Heart left ventricle (tissue), 16 donors: ENCODE results near the gene ANO4. TPM values are rescaled to one million over a fixed set of nuclear protein-coding genes. Genes with fewer than 3 reads are reported as not detected.
A peak's percentile ranks its signal among the peaks of the same experiment; 100 is the strongest.
"Not testable (repeated sequence)": the region's sequence is repeated elsewhere in the genome, so short reads cannot be mapped to it uniquely, and the experiment has no call there.

Experiments used
- ATAC-seq, 4 donors: fragments of 200-7000 bp; cut with Tn5 transposase; one replicate each; pipeline ENCODE4 v1.9.1; 2020 to 2022; ENCODE audit warnings: moderate library complexity in 4 of 4, mild to moderate bottlenecking in 3 of 4, moderate number of reproducible peaks in 1 of 4
- DNase-seq, 5 donors: peaks; one replicate each; pipeline ENCODE4 v3.0.0-alpha.2; 2020
- H3K27ac ChIP-seq, 12 donors: fragments of 200-600 bp; sonication (generic) in 4 of 12; one replicate each; pipeline versions ENCODE4 v1.5.0 to v1.8.0; 2016 to 2022; ENCODE audit warnings: mild to moderate bottlenecking in 2 of 12
- H3K27me3 ChIP-seq, 9 donors: fragments of 200-600 bp; sonication (generic) in 2 of 9; one replicate each; pipeline versions ENCODE4 v1.5.1 to v1.8.0; 2016 to 2022; ENCODE audit warnings: mild to moderate bottlenecking in 3 of 9
- H3K36me3 ChIP-seq, 9 donors: fragments of 200-600 bp; sonication (generic) in 2 of 9; one replicate each; pipeline versions ENCODE4 v1.5.0 to v1.8.0; 2018 to 2022; ENCODE audit warnings: mild to moderate bottlenecking in 2 of 9
- H3K4me1 ChIP-seq, 12 donors: fragments of 200-600 bp; sonication (generic) in 4 of 12; one replicate each; pipeline versions ENCODE4 v1.5.0 to v1.8.0; 2016 to 2022; ENCODE audit warnings: mild to moderate bottlenecking in 3 of 12
- H3K4me3 ChIP-seq, 12 donors: fragments of 200-600 bp; sonication (generic) in 4 of 12; one replicate each; pipeline versions ENCODE4 v1.5.0 to v1.8.0; 2017 to 2022; ENCODE audit warnings: mild to moderate bottlenecking in 9 of 12, moderate library complexity in 4 of 12
- H3K9me3 ChIP-seq, 12 donors: fragments of 200-600 bp; sonication (generic) in 4 of 12; one replicate each; pipeline versions ENCODE4 v1.5.0 to v1.8.0; 2016 to 2022; ENCODE audit warnings: mild to moderate bottlenecking in 1 of 12
- CTCF ChIP-seq, 12 donors: fragments of 200-600 bp; sonication (generic) in 4 of 12; IDR thresholded peaks; one replicate each; pipeline versions ENCODE4 v1.5.0 to v1.8.0; 2018 to 2022; ENCODE audit warnings: antibody characterized with exemption in 12 of 12, mild to moderate bottlenecking in 5 of 12
- POLR2A ChIP-seq, 2 donors: fragments of 450-650 bp; IDR thresholded peaks; one replicate each; pipeline ENCODE4 v1.6.1; 2017; ENCODE audit warnings: antibody characterized with exemption in 2 of 2, mild to moderate bottlenecking in 2 of 2, moderate library complexity in 2 of 2
- WGBS, 4 donors: extraction: QIAGEN DNeasy Blood & Tissue Kit in 2 of 4; methylation state at CpG; one replicate each; pipeline versions ENCODE4 v1.1.5 to v1.1.7; 2013 to 2018; 5-methylcytosine and 5-hydroxymethylcytosine counted together
- intact Hi-C, 10 donors: fragments of 100-400 bp; cut with DNase I; formaldehyde crosslinking; loops; one replicate each; pipeline versions ENCODE4 v1.11.1 to v1.14.2; 2022
- polyA plus RNA-seq, 2 donors: library from polyadenylated mRNA; stranded (reverse); fragments of 200-250 nt; gene quantifications; one replicate each; pipeline ENCODE4 v1.2.3, GENCODE V29; 2013
- total RNA-seq, 9 donors: library from RNA; depleted of rRNA in 2 of 9; stranded (reverse); fragments of >200 nt in 2 of 9; fragmentation: NEBNext Ultra II Directional in 3 of 9; extraction: Animal tissue kit (Norgen Biotek cat#: 25700) in 3 of 9; gene quantifications; one replicate each; pipeline versions ENCODE4 v1.1.0 to v1.2.4, GENCODE V29; 2016 to 2023
- donor health status: ischemic (EF 13 %, LVEDD 7.1; RV severe dilation, severe dysfunction).
- donor health status: healthy with polysubstance abuse.
- donor health status: DM: no; HTN: yes; CAD: no.
- donor health status: DM: no; HTN: no; CAD: no.
- donor health status: ischemic (EF 25% LVEDD 6.9; RV normal size, moderate dysfunction).
- donor health status: ischemic (EF 25% LVEDD 5.7; RV mildly dilated, moderate dysfunction).
- donor health status: healthy.
- donor health status: DM: yes; HTN: yes; CAD: no.
- donor health status: ischemic (EF 35%, LVEDD 5.7; RV mildly dilated, moderate dysfunction).
- donor health status: nonischemic (EF 11% LVEDD 7.7; RV severe dilation, severe dysfunction).
- donor health status: DM: yes; HTN: yes; CAD: no.
- donor health status: PGD.
- donor health status: ischemic (EF 29% LVEDD 5.4; RV normal size, mild dysfunction).
- donor health status: nonischemic (EF 23%, LVEDD 6.1; RV moderate dilation, normal function).

Gene ANO4
- total and polyA plus RNA-seq, 11 donors = 0.05 to 0.50 (median 0.12) TPM; not detected in 6

DNA sequence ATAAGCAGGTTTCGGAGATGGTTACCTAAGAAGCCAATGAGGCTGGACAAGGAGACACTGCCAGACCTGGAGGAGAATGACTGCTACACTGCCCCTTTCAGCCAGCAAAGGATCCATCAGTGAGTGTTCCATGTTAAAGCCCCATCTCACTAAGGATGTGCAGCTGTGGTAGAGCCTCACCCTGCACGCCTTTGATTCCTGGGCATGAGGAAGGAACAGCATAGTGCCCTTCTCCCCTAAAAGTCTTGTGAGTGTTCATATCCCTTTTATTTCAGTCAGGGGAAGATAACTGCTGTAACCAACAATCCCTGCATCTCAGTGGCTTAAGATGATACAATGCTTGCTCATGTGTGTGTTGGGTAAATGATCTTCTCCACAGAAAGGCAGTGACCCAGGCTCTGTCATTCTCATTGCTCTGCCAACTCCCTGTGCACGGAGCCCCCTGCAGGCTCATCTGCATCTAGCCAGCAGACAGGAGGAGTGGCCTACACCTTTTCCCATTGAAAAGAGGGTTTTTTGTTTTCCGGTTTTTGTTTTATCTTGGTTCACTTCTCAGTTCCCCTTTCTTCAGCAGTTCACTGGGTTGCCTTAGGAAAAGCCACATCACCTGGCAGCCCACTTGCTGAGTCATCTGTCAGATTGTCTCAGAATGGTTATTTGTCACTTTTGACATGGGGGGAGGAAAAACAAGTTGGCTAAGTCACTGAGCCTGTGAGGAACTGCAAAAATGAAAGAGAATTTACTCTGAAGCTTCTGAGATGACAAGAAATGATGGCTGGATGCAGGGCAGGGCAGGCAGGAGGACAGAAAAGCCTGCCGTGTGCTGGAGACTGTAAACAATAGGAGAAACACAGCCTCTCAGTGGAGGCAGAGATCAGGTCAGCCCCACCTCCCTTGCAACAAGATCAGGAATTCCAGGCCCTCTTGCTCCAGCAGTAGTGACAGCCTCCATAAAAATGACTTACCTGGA is 193.3 kb downstream of the ANO4 start:
- no peaks in the 10 kb centered on the region for H3K36me3 ChIP-seq
- ATAC-seq = no peak
- DNase-seq = no peak
- WGBS, 4 donors = 50 to 62% (median 50%) methylated on average over 5 of the region's 5 CpGs
- no peak for TF ChIP-seq POLR2A (IDR thresholded peaks at IDR 0.05)
- TF ChIP-seq CTCF (IDR thresholded peaks at IDR 0.05) = no peak
- peak overlapping the region in 1 of 12 donors; percentile 39 for H3K27ac ChIP-seq
- H3K4me1 ChIP-seq = peaks cover 0 to 10% (median 0%) of the 10 kb centered on the region in 12 donors
- intact Hi-C loops = no loop called here
- no peaks in the 10 kb centered on the region for H3K9me3 ChIP-seq
- H3K27me3 ChIP-seq = no peaks in the 10 kb centered on the region
- H3K4me3 ChIP-seq = no peak overlapping the region

DNA sequence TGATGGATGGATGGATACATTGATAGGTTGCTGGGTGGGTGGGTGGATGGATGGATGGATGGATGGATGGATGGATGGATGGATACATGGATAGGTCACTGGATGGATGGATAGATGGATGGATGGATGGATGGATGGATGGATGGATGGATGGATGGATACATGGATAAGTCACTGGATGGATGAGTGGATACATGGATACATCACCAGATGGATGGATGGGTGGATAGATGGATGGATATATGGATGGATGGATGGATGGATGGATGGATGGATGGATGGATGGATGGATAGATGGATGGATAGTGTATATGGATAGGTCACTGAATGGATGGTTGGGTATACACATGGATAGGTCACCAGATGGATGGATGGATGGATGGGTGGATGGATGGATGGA is 194.9 kb downstream of the ANO4 start:
- H3K4me3 ChIP-seq, DNase-seq, H3K4me1 ChIP-seq, H3K9me3 ChIP-seq, H3K27me3 ChIP-seq, H3K36me3 ChIP-seq, ATAC-seq, H3K27ac ChIP-seq, intact Hi-C loops: not testable (repeated sequence)

GRCh38 chr12:100991102-100991501 is 196.5 kb downstream of the ANO4 start:
- intact Hi-C loops = no loop called here
- no peak for TF ChIP-seq CTCF (IDR thresholded peaks at IDR 0.05)
- no peak for TF ChIP-seq POLR2A (IDR thresholded peaks at IDR 0.05)
- no peak for ATAC-seq

DNA sequence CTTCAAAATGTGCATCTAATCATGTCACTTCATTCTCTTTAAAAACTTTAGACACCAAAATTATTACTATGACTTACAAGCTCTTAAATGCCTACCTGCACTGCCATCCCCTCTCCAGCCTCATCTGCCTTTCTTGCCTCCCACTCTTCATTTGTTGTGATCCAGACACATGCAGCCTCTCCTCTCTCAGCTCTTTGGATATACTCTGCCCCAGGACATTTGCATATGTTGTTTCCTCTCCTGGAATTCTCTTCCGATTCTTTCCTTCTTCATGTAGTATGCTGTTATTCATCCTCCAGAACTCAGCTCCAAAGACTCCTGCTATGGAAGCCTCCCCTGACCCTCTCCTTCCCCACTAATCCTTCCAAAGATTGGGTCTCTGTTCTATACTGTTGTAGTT is 197.6 kb downstream of the ANO4 start:
- DNase-seq (no peak), ATAC-seq (no peak)
- intact Hi-C loops = no loop called here
- Histone ChIP-seq H3K9me3 (no peaks in the 10 kb centered on the region), H3K4me1 (peaks cover 0 to 4% (median 0%) of the 10 kb centered on the region in 12 donors), H3K36me3 (no peaks in the 10 kb centered on the region), H3K27me3 (no peaks in the 10 kb centered on the region), H3K27ac (no peak overlapping the region), H3K4me3 (no peak overlapping the region)
- WGBS, 4 donors = 85 to 96% (median 92%) methylated on average over 1 of the region's 1 CpG
- TF ChIP-seq POLR2A (IDR thresholded peaks at IDR 0.05) (no peak), CTCF (IDR thresholded peaks at IDR 0.05) (no peak)

More at GRCh38 chr12:100991102-100991501, 196.5 kb downstream of the ANO4 start:
- H3K27ac ChIP-seq = no peak overlapping the region
- peaks cover 0 to 10% (median 0%) of the 10 kb centered on the region in 12 donors for H3K4me1 ChIP-seq
- 41 to 56% (median 47%) methylated on average over 2 of the region's 2 CpGs for WGBS, 4 donors
- no peaks in the 10 kb centered on the region for H3K36me3 ChIP-seq
- no peaks in the 10 kb centered on the region for H3K9me3 ChIP-seq
- H3K4me3 ChIP-seq = no peak overlapping the region
- H3K27me3 ChIP-seq = no peaks in the 10 kb centered on the region
- no peak for DNase-seq
